Neural crest cell (in vitro differentiated cells): ENCODE data around the gene GH1. TPM values are rescaled to one million over a fixed set of nuclear protein-coding genes. Genes with fewer than 3 reads are reported as not detected.
"Not testable (repeated sequence)": the region's sequence is repeated elsewhere in the genome, so short reads cannot be mapped to it uniquely, and the experiment has no call there.

ENCODE experiments used
- DNase-seq: peaks from one replicate; pipeline ENCODE4 v3.0.0; 2021; ENCODE audit warnings: low read depth, mixed read lengths, low spot score
- H3K27ac Mint-ChIP-seq: one replicate; pipeline ENCODE4 v1.8.0; 2021; ENCODE audit warnings: mild to moderate bottlenecking, mixed read lengths; ENCODE audit not compliant: unreplicated experiment
- H3K27me3 Mint-ChIP-seq: 2 replicates; pipeline ENCODE4 v1.8.0; 2021; ENCODE audit warnings: low read depth, mild to moderate bottlenecking, mixed read lengths
- H3K36me3 Mint-ChIP-seq: 2 replicates; pipeline ENCODE4 v1.8.0; 2021; ENCODE audit warnings: low read depth, mild to moderate bottlenecking, mixed read lengths
- H3K4me1 Mint-ChIP-seq: 2 replicates; pipeline ENCODE4 v1.8.0; 2021; ENCODE audit warnings: mixed read lengths
- H3K4me3 Mint-ChIP-seq: one replicate; pipeline ENCODE4 v1.8.0; 2021; ENCODE audit warnings: mild to moderate bottlenecking, mixed read lengths
- H3K9me3 Mint-ChIP-seq: 2 replicates; pipeline ENCODE4 v1.8.0; 2021; ENCODE audit warnings: mixed read lengths
- total RNA-seq: library from RNA; stranded (reverse); gene quantifications from 2 replicates; pipeline ENCODE4 v1.2.1, GENCODE V29; 2021
- TF ChIP-seq, protein P1 (sequence below): fragments of 200-600 bp; sonication (generic); conservative IDR thresholded peaks from 2 replicates; pipeline ENCODE4 v1.5.0; 2021; ENCODE audit warnings: antibody characterized with exemption, mild to moderate bottlenecking

GH1 gene
- total RNA-seq, 1 donor from 2014 or later = not detected

DNA sequence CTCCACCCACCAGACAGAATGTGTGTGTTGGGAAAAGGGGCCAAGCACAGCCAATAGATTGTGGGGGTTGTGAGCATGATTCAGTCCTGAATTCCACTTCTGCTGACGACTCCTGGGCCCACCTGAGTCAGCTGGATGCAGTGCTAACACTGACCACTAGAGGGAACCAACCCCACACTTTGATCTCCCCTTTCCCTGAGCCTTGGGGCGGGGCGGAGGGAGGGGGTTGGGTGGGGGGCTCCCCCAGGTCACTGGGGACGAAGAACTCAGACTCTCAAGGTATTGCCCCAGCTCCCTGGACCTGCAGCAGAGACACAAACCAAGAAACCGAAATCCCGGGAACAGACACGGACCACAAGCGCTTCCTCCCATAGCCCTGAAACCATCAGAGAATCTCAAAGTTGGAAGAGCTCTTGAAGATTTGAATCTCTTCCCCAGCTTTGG, 7.0 kb downstream of the GH1 start:
- no peaks in the 10 kb centered on the region for H3K4me1 Mint-ChIP-seq
- TF ChIP-seq, protein P1, sequence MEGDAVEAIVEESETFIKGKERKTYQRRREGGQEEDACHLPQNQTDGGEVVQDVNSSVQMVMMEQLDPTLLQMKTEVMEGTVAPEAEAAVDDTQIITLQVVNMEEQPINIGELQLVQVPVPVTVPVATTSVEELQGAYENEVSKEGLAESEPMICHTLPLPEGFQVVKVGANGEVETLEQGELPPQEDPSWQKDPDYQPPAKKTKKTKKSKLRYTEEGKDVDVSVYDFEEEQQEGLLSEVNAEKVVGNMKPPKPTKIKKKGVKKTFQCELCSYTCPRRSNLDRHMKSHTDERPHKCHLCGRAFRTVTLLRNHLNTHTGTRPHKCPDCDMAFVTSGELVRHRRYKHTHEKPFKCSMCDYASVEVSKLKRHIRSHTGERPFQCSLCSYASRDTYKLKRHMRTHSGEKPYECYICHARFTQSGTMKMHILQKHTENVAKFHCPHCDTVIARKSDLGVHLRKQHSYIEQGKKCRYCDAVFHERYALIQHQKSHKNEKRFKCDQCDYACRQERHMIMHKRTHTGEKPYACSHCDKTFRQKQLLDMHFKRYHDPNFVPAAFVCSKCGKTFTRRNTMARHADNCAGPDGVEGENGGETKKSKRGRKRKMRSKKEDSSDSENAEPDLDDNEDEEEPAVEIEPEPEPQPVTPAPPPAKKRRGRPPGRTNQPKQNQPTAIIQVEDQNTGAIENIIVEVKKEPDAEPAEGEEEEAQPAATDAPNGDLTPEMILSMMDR = peak; percentile 79
- no peak overlapping the region for H3K27ac Mint-ChIP-seq
- H3K4me3 Mint-ChIP-seq = no peak overlapping the region
- peak; percentile 61 for DNase-seq
- H3K36me3 Mint-ChIP-seq = no peaks in the 10 kb centered on the region
- no peaks in the 10 kb centered on the region for H3K9me3 Mint-ChIP-seq
- H3K27me3 Mint-ChIP-seq = peaks cover 26% of the 10 kb centered on the region

DNA sequence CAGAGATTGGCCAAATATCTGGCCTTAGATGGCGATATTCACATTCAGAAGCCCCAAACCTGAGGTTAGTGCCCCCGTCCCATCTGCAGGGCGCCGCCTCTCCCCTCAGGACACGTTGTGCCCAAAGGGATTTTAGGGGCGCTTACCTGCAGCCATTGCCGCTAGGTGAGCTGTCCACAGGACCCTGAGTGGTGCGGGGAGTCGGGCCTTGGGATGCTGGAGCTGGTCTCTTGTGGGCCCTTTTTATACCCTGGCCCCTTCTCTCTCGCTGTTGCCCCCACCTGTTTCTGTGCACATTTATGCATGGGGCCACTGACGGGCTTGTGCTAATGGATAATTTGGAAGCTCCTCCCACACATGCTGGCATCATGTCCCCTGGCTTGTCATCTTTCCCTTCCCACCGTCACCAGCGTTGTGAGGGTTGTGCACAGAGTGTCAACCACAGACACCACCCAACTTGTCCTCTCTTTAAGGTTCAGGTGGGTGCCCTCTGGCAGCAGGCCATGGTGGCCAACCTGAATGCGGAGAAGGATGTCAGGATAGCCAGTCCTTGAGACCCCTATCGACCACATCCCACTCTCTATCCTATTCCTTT, 7.5 kb downstream of the GH1 start, which contains the start of gene CSHL1:
Gene CSHL1, minus strand, starts transcription at position 218 of the 595 bp plus-strand sequence. Its CDS starts 62 bp downstream, at position 156.
- DNase-seq = no peak
- H3K4me1 Mint-ChIP-seq = no peaks in the 10 kb centered on the region
- H3K27ac Mint-ChIP-seq = no peak within 1 kb of the TSS
- no peak within 1 kb of the TSS for H3K4me3 Mint-ChIP-seq
- peaks cover 26% of the 10 kb centered on the region for H3K27me3 Mint-ChIP-seq
- TF ChIP-seq, protein P1 = no peak
- H3K36me3 Mint-ChIP-seq = no peaks in the 10 kb centered on the region
- no peaks in the 10 kb centered on the region for H3K9me3 Mint-ChIP-seq

DNA sequence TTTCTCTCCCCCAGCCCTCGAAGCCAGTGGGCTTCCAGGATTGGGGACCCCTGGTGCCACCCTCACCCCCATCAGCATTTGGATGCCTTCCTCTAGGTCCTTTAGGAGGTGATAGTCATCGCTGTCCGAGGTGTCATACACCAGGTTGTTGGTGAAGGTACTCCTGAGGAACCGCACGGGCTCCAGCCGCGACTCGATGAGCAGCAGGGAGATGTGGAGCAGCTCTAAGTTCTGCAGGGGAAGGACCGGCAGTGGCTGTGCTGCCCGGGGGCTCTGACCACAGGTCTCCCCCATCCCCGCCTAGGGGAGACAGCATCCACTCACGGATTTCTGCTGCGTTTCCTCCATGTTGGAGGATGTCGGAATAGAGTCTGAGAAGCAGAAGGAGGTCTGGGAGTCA, 8.5 kb downstream of the GH1 start:
- H3K4me3 Mint-ChIP-seq = no peak overlapping the region
- no peaks in the 10 kb centered on the region for H3K36me3 Mint-ChIP-seq
- no peak for DNase-seq
- no peak overlapping the region for H3K27ac Mint-ChIP-seq
- peaks cover 26% of the 10 kb centered on the region for H3K27me3 Mint-ChIP-seq
- TF ChIP-seq, protein P1 = no peak
- H3K4me1 Mint-ChIP-seq = no peaks in the 10 kb centered on the region
- no peaks in the 10 kb centered on the region for H3K9me3 Mint-ChIP-seq

DNA sequence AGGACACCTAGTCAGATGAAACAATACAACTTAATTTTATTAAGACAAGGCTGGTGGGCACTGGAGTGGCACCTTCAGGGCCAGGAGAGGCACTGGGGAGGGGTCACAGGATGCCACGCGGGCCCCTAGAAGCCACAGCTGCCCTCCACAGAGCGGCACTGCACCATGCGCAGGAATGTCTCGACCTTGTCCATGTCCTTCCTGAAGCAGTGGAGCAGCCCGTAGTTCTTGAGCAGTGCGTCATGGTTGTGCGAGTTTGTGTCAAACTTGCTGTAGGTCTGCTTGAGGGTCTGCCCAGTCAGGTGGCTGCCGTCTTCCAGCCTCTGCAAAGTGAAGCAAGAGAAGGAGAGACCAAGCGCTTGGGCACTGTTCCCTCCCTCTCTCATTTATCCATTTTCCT, 9.1 kb downstream of the GH1 start:
- not testable (repeated sequence) for H3K4me3 Mint-ChIP-seq, H3K9me3 Mint-ChIP-seq, H3K4me1 Mint-ChIP-seq, DNase-seq, H3K36me3 Mint-ChIP-seq, H3K27ac Mint-ChIP-seq
- peaks cover 26% of the 10 kb centered on the region for H3K27me3 Mint-ChIP-seq

DNA sequence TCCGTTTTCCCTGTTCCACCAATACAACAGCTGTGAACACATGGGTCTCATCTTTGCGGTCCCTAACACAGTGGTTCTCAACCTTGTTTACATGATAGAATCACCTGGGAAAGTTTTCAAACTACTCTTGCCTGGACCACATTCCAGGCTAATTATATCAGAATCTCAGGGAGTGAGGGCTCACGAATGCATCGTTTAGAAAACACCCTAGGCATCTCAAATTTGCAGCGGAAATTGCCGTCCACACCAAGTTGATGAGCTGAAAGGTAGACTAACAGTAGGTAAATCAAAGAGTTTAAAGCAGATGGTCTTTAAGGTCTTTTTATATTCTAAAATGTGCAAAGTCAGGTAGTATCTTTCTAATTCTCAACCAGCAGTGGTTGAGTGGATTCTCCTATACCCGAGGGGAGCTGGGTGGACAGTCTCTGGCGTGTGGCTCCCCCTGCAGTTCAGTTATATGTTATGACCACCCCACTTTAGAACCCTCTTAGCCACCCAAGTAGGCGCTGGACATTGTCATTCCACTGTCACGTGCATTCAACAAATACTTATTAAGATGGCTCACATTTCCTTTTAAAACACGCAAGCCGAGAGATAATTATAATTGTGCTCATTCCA, 11.4 kb downstream of the GH1 start:
- H3K27me3 Mint-ChIP-seq = peaks cover 28% of the 10 kb centered on the region
- H3K9me3 Mint-ChIP-seq, DNase-seq, H3K27ac Mint-ChIP-seq, H3K36me3 Mint-ChIP-seq, H3K4me1 Mint-ChIP-seq, H3K4me3 Mint-ChIP-seq: not testable (repeated sequence)
- TF ChIP-seq, protein P1 = peak; percentile 39

DNA sequence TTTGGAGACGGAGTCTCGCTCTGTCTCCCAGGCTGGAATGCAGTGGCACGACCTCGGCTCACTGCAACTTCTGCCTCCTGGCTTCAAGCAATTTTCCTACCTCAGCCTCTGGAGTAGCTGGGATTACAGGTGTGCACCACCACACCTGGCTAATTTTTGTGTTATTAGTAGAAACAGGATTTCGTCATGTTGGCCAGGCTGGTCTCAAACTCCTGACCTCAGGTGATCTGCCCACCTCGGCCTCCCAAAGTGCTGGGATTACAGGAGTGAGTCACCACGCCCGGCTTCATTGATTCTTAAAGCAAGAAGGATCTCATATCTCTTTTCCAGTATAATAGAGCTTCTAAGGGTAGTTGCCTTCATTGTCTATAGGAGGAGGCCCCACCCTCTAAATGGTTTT, 13.8 kb downstream of the GH1 start:
- H3K27me3 Mint-ChIP-seq = peaks cover 19% of the 10 kb centered on the region
- DNase-seq, H3K9me3 Mint-ChIP-seq, H3K4me3 Mint-ChIP-seq, H3K27ac Mint-ChIP-seq, H3K36me3 Mint-ChIP-seq: not testable (repeated sequence)
- peaks cover 13% of the 10 kb centered on the region for H3K4me1 Mint-ChIP-seq
